HG02571 (cell line): Measurements from ENCODE around the gene AUTS2.

Experiments used
- ATAC-seq: cut with Tn5 transposase; IDR thresholded peaks from one replicate; pipeline ENCODE4 v1.9.1; 2021; ENCODE audit warnings: mild to moderate bottlenecking, moderate library complexity; ENCODE audit not compliant: unreplicated experiment

AUTS2 gene

DNA sequence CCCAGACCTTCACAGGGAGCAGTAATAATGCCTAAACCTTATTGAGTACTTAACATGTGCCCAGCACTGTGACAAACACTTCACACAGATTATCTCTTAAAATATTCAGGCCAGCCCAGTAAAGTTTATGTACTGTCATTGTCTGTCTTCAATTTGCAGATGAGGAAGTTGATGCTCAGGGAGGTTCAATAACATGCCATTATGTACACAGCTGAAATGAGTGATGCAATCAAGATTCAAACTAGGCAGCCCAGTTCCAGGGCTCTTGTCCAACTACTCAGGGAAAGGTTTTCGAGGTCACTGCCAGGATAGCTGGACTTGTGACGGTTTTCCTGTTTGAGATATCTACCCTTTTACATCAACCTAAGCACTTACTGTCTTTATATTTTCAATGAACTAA, 56.1 kb downstream of the AUTS2 start:
- ATAC-seq: no peak

DNA sequence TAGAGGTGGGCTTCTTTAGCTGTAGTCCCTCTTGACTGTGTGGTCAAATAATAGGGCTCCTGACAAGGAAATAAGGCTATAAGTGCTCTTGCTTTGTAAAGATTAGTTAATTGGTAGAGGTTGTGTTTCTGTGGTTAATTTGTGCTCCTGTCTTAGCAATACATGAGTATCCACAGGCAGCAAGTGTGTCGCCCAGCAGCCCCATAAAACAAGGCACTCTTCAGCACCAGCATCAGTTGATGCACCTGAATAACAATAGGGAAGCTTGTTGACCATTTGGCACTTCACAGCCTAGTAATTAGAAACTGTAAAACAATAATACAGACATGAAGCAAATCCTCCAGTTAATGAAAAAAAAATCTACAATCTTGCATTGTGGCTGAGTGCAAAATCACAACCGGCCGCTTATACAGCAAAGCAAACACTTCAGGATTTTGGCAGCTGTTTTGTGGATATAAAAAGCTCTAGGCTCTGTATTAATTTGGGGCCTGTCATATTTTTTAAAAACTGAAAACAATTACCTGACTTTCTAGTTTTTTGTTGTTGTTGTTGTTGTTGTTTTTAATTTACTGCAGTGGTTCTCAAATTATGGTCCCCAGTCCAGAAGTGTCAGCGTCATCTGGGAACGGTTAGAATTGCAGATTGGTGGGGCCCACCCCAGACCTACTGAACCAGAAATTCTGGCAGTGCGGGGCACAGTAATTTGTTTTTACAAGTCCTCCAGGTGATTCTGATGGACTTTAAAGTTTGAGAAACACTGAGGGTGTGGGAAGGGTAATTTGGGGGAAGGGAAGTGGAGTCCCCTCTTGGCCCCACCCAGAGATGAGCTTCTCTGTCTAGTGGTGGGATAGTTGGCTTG, 56.8 kb downstream of the AUTS2 start:
- ATAC-seq: no peak

DNA sequence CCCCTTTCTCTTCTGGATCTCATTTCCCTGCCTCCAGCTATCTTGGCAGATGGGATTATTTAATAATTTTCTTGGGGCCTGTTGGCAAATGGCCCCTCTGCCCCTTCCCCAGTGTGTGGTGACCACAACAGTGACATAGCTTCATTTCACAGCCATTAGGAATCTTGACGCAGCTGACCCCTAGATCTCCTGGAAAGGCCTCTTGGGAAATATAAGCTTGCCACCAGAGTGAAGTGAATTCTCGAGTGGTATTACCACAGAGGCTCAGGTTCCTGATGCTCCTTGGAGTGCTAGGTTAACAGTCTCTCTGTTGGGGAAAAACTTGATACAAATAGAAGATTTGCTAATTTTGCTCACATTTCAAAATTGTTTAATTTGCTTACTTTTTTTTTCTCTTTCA, 57.8 kb downstream of the AUTS2 start:
- no peak for ATAC-seq

DNA sequence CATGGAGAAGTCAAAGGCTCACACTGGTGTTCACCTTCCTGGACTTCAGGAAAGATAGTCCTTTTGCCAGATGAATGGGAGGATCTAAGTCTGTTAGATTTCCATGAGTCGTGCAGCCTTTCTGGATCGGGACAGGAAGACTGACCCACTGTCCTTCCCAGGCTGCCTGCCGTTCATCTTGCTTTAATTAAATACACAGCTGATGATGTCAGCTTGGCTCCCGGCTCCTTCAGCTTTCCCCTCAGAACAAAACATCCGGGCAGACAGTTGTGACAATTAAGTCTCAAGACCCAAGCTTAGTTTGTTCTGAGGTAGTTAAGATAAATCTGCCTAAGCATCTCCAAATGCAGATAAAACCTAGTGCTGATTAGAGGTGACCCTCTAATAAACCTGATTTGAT, 58.6 kb downstream of the AUTS2 start:
- no peak for ATAC-seq

DNA sequence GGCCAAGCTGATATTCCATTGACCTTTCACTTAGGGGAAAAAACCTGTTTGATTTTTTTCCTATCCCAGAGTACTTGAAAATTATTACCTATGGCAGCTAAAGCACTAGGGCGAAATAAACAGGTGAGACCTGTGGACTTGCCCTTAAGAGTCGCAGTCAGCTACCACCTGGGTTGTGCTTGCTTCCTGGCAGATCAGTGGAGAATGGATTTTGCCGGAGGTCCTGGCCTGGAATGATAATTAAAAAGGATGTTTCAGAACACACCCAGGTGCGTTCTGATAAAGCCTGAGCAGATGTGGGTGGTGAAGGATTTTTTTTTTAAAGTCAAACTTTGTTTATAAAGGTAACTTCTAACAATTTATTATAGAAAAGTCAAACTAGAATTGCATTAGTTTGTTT, 59.1 kb downstream of the AUTS2 start:
- ATAC-seq: no peak

DNA sequence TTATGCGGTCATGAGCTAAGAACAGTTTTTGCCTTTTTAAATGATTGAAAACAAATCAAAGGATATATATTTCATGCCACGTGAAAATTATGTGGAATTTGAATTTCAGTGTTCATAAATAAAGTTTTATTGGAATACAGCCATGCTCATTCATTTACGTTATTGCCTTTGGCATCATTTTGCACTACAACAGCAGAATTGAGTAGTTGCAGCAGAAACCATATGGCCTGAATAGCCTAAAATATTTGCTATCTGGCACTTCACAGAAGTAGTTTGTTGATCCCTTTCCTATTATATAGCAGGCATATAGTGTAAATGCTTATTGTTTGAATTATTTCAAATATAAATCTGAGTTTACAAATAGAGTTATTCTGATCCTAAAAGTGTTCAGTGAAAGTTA, 59.7 kb downstream of the AUTS2 start:
- ATAC-seq: no peak

DNA sequence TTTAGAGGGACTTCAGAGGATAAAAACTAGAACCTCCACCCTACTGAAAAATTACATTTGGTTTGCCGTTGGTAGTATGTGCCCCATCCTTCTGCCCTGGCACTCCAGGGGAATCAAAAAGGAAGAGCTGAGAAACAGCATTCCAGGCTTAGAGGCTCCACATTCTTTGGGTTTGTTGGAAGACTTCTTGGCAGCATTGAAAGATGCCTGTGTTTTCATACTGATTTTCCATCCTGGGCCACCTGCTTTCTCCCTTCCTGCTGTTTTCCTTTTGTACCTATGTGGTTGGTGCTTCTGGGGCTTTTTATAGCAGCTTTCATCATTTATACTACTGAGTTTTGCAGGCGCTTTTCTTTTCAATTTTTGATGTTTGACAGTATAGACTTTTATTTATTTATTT, 61.7 kb downstream of the AUTS2 start:
- ATAC-seq: no peak

DNA sequence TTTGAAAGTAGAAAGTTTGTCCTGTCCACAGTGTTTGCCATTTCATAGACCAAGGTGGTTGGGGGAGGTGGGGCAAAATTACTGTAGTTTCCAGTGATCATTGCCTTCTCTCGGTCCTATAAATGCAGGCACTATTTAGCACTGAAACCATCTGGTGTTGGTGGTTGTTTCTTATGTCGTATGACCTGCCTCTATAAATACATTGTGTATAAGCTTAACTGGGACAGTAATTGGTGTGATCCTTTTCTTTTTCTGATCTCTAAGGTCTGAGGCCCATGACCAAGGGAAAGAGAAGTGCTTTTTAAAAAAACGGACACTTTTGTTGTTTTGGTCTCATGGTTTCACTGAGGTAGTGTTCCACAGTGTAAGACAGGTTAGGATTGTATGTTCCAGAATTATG, 63.1 kb downstream of the AUTS2 start:
- no peak for ATAC-seq

DNA sequence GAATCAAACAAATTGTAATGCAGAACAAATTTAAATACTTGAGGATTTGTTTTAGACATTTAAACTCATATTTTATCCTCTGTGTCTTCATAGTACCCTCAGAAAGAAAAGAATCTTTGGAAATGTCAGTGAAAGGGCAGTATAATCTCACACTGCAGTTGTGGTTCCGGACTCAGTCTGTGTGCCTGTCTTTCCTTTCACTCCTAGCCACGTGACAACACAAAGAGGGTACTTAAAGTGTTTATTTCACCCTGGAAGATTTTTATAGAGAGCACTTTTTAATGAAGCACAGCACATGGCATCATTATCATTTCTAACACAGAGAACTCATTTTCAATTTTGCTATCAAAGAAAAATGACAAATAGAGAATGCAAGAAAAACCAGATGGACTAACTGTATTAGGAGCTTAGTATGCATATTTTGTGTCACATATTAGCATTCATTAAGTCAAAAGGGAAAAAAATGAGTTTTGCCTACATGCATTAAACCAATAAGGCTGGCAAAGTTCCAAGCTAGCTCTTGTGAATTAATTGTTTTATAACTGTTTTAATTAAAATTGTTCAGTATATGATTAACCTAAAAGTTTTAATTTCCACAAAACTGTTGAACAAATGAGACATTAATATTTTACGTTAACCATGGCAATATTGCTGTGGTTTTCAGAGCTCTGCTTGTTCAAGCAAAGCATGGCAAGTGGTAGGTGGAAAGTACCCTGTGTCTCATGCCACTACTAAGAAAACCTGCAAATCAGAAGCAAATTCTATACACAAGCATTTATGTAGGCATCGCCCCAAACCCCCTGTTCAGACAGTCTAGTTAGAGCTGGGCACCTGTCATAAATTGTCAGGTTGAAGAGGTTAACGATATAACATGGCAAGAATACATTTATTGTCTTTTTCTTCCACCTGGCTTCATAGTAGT, 65.9 kb downstream of the AUTS2 start:
- ATAC-seq: no peak

DNA sequence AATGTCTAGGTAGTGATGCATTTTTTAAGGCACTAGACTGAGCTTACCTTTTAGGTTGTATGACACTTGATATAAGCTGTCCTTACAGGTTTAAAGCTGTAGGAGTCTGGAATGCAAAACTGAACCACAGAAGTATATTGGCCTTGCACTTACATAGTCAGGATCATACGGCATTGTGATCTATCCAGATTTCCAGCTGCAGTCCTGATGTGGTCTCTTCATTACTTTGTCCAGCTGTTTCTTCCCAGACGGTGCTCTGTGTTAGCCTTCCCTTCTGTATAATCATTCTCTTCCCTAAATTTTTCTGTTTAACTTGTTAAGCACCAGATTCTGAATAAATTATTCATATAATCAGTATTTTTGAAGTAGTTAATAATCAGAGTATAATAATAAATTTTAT, 67.1 kb downstream of the AUTS2 start:
- no peak for ATAC-seq

DNA sequence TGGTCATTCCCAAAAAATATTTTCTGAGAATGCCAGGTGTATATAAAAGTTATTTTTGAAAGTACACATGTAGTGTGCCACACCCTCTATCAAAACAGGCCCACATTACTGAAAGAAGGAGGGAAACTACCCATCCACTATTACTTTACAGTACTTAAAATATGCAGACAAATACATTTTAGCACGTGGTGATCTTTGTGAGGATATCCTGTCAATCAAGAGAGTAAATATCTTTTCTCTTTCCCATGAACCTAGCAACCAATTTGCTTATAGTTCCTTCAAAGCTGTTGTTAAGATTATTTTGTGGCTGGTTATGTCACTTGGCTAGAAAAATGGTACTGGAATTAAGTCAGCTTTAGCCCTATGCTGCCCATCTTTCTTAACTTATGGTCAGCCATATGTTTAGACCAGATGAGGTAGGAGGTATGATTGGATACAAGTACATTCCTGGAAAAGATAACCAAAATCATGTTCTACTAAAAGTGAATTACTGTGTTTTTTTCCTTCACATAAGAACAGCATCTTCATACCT, 70.1 kb downstream of the AUTS2 start:
- no peak for ATAC-seq

DNA sequence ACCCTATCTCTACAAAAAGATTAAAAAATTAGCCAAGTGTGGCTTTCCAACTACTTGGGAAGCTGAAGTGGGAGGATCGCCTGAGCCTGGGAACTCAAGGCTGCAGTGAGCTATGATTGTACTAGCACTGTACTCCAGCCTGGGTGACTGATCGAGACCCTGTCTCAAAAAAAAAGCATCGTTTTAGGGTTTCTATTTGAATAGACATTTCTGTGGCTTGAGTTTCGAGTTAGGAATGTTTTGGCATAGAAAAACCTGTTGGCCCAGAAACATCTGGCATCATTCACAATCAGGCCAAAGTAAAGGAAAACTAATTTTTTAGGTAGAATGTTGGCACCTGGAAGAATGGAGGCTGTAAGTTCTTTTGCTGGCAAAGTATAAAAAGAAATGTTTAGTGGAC, 72.4 kb downstream of the AUTS2 start:
- ATAC-seq: no peak

DNA sequence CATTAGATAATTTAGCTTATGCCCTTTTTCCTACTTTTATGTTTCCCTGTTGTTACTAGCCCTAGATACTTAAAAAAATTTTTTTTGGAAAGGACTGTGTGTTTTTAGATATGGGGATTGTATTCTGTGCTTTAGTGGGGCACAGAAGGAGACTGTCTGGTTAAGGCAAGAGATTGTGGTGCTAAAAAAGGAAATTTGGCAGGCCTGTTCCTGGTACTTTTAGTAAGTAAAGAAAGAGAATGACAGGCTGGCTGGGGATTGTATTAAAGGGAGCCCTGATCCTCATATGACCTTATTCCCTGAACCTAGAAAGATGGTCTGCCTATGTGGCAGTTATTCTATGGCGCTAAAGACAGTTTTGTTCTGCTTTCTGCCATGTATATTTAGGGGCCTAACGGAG, 74.8 kb downstream of the AUTS2 start:
- ATAC-seq: no peak

DNA sequence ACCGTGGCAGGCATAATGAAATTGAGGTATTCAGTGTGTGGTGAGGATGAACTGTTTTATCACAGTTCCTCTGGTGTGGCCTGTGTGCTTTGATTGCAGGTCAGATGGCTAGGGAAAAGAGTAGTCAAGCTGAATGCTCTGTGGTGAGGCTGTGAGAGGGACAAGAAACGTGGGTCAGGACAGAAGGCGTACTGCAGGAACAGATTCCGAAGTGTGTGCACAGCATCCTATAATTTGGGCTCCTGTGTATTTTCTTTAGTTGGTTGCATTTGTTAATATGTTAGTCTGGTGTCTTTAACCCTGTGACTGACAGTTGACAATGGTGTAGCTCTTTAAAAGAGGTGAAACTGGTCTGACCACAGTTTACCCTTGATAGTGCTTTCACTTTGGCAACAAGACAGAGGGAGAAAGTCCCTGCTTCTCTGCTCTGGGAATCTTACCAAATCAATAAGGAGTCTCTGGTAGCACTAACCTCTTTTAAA, 76.5 kb downstream of the AUTS2 start:
- ATAC-seq: peak; percentile 75

DNA sequence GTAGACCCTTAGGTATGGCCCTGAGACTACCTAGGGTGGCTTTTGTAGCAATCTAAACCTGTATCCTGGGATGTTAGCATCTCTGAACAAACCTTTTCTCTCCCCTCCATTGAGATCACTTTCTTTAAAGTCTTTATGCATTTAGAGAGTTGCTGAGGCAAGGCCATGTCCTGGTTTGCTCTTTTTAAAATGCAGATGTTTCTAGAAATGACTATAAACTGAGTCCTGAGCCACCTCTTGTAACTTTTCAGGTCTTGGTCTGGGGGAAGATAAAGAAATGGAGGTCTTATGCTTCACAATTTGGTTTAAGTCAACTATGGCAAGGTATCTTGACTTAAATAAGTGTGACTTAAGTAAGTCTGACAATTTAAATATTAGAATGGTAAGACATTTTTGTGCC, 78.0 kb downstream of the AUTS2 start:
- ATAC-seq: no peak

DNA sequence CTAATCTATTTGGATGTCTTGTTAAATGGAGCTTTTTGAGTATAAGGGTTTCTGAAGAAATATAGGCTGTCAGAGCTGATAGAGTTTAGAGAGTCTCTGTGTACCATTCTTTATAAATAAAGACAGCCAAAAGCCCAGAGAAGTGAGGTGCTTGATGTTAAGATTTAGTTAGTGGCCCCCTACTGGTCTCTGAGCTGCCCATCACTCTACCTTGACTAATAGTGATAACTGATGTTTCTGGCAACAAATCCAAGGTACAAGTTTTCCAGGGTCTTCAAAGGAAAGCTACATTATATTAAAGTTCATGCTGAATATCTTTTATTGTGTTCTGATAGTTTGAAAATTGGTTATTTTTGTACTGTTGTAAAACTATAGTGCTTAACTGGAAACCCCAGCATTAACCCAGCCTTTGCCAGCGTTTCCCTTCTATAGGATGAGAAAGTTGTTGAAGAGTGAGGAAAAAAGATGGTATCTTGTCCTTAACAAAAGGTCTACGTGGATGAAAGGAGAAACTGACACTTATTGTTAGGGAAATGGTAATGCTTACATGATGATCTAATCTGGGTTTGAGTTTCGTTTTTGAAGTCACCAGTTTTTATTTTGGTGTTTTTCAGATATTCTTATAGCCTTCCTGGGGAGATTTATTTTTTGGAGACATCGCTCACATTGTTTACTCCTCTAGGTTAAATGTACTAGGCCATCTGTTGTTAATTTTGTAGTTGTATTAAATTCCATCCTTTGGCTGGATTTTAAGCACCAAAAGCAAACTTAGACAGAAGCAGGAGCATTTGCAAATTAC, 79.0 kb downstream of the AUTS2 start:
- ATAC-seq: no peak

DNA sequence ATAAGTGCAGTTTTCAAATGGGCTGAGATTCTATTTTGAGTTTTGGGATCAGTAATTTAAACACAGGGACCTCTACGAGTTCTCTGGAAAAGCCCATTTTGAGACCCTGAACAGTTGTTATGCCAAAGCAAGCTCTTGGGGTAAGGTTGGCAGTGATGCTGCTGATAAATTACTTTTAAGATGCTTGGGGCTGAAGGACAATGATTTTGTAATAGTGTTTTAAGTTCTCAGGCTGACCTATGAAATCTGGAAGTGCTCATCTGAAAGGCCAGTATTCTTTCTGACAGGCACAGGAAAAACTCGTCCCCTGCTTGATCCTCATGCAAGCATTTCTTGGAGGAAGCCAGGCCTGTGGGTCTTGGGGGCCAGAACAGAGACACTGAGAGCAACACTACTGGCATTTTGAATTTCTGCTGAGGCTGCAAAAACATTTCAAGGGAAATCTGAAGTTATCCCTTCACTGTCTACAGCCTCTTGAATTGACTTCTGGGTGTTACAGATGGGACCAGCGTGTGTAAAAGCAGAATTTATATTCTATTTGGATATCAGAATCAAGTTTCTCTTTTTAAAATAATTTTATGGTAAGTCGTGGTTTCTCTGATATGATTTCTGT, 79.7 kb downstream of the AUTS2 start:
- ATAC-seq: no peak

DNA sequence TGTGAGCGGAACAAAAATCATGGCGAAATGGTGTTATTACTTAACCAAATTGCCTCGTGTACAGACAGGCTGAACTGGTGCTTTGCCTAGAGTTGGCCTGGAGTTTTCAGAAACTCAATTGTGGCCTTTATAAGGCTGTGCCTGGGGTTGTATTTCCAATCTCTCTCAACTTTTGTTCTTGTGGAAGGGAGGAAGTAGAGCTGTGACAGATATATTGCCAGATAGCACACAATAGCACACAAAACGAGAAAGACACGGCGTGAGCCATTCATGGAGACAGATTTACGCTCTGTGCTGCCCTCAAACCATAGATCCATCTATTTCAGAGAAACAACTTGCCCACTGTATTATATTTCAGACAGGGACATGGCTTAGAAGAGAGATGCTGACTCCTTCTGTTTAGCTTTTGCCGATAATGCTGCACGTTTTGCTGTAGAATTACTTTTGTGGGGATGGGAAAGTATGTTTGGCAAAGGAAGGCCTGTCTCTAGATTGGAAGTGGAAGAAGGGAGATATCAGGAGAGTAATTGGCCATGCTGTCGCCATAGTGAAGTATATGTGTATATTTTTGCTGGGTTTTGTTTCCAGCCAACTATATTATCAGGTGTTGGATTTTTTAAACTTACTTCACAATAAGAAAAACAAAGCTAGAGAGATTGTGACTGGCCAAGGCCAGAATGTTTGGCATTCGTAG, 80.4 kb downstream of the AUTS2 start:
- ATAC-seq: no peak

DNA sequence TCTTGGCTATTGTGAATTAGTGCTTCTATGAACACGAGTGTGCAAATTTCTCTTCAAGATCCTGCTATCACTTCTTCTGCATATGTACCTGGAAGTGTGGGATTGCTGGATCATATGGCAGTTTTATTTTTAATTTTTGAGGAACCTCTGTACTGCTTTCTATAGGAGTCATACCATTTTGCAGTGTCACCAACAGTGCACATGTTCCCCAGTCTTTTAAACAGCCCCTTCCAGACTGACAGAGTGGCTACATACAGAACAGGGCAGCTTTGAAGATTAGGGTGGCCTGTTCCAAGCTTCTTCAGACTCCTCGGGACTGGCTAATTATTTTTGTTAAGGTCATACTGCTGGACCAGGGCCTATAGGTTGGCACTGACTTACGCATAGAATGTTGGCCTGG, 82.9 kb downstream of the AUTS2 start:
- ATAC-seq: no peak

DNA sequence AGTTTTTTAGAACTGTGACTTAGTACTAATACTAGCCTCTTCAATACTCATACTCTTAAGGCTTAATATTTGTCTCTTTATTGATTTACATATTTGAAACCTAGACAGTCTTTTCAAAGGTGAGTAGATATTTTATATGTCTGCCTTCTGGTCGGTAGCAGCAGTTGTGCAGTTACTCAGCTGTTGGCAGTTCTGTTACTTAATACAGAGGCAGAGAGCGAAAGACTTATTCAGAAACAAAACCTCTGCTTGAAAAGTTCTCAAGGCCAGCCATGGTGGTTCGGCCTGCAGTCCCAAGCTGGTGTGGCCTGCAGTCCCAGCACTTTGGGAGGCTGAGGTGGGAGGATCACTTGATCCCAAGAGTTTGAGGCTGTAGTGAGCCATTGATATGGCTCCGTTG, 84.2 kb downstream of the AUTS2 start:
- no peak for ATAC-seq
